AG04450 (cell line): ENCODE results near the gene CDC14B. TPM values are rescaled to one million over a fixed set of nuclear protein-coding genes. Genes with fewer than 3 reads are reported as not detected.

Source experiments
- CTCF ChIA-PET: fragments of 300-600, 350-600 bp; formaldehyde crosslinking; extraction: SDS; loops from one replicate; lab custom pipeline; 2022; ENCODE audit warnings: antibody characterized with exemption, inconsistent platforms; lab: Charles Lee
- POLR2A ChIA-PET: fragments of 350-600 bp; formaldehyde crosslinking; extraction: SDS; loops from one replicate; lab custom pipeline; 2021; ENCODE audit warnings: antibody characterized with exemption, inconsistent platforms; lab: Yijun Ruan, JAX
- DNase-seq: peaks from one replicate; pipeline ENCODE4 v3.0.0-alpha.2; 2011; ENCODE audit warnings: low read depth, low spot score
- H3K27ac ChIP-seq: one replicate; pipeline ENCODE4 v1.5.1; 2012; ENCODE audit warnings: low read depth, low read length, control low read depth
- H3K27me3 ChIP-seq: one replicate; pipeline ENCODE4 v1.6.0; 2012; ENCODE audit warnings: low read length; ENCODE audit not compliant: control insufficient read depth, insufficient read depth
- H3K4me3 ChIP-seq: 2 replicates; pipeline ENCODE4 v1.5.1; 2011; ENCODE audit warnings: mild to moderate bottlenecking, low read depth, low read length, control low read depth
- H3K9me3 ChIP-seq: 2 replicates; pipeline ENCODE4 v1.5.1; 2012; ENCODE audit warnings: low read length; ENCODE audit not compliant: control insufficient read depth, insufficient read depth
- polyA plus RNA-seq: library from polyadenylated mRNA; depleted of rRNA; stranded (reverse); fragments of >200 nt; gene quantifications from 2 replicates; pipeline ENCODE4 v1.2.3, GENCODE V29; 2011
- TF ChIP-seq, protein P1 (sequence below): IDR thresholded peaks from 2 replicates; pipeline ENCODE4 v1.5.1; 2011; ENCODE audit warnings: low read depth, low read length, control low read depth, inconsistent platforms

CDC14B gene
- polyA plus RNA-seq, 1 experiment, result 19.1 TPM

DNA sequence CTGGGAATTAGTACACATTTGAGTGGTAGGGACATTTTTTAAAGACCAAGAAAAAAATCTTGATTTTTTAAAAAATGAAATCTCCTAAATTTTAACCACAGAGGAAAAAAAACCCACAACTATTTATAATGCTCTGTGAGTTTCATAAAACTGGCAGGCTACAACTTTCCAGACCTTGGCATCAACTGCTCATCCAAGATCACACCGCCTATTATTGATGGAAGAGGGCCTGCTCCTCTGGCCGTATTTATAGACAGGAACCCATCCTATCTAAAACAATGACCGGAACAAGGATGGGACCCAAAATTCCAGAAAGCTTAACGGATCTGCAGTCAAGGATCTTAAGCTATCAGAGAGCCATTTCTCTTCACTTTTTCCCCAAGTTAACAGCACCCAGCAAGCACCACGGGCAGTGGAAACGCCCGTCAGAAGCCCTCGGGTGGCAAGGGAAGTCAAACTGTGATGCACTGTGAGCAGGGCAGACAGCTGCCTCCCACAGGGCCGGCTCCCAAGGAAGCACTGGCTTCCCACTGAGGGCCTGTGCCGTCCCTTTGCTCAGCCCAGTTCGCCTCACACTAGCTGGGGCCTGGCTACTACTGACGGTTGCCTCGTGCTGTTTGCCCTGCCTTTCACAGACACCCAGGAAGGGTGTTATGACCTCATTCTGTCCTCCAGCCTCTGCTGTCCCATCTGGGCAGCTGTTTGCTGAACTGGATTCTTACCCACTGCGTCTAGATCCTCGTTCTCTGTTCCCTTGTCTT lies 62.8 kb downstream of the CDC14B start:
- CTCF ChIA-PET, result interaction anchor here (1.2 kb wide), 1 partner anchor 110 kb away, joined by 3 read pairs; no protein-coding TSS in a partner anchor
- no peak for DNase-seq
- no peaks in the 10 kb centered on the region for H3K27me3 ChIP-seq
- TF ChIP-seq, protein P1, sequence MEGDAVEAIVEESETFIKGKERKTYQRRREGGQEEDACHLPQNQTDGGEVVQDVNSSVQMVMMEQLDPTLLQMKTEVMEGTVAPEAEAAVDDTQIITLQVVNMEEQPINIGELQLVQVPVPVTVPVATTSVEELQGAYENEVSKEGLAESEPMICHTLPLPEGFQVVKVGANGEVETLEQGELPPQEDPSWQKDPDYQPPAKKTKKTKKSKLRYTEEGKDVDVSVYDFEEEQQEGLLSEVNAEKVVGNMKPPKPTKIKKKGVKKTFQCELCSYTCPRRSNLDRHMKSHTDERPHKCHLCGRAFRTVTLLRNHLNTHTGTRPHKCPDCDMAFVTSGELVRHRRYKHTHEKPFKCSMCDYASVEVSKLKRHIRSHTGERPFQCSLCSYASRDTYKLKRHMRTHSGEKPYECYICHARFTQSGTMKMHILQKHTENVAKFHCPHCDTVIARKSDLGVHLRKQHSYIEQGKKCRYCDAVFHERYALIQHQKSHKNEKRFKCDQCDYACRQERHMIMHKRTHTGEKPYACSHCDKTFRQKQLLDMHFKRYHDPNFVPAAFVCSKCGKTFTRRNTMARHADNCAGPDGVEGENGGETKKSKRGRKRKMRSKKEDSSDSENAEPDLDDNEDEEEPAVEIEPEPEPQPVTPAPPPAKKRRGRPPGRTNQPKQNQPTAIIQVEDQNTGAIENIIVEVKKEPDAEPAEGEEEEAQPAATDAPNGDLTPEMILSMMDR, result no peak
- POLR2A ChIA-PET, result interaction anchor here (0.5 kb wide), 1 partner anchor 74 kb away, joined by 3 read pairs; no protein-coding TSS in a partner anchor
- no peak overlapping the region for H3K27ac ChIP-seq
- H3K9me3 ChIP-seq, result no peaks in the 10 kb centered on the region
- no peak overlapping the region for H3K4me3 ChIP-seq

DNA sequence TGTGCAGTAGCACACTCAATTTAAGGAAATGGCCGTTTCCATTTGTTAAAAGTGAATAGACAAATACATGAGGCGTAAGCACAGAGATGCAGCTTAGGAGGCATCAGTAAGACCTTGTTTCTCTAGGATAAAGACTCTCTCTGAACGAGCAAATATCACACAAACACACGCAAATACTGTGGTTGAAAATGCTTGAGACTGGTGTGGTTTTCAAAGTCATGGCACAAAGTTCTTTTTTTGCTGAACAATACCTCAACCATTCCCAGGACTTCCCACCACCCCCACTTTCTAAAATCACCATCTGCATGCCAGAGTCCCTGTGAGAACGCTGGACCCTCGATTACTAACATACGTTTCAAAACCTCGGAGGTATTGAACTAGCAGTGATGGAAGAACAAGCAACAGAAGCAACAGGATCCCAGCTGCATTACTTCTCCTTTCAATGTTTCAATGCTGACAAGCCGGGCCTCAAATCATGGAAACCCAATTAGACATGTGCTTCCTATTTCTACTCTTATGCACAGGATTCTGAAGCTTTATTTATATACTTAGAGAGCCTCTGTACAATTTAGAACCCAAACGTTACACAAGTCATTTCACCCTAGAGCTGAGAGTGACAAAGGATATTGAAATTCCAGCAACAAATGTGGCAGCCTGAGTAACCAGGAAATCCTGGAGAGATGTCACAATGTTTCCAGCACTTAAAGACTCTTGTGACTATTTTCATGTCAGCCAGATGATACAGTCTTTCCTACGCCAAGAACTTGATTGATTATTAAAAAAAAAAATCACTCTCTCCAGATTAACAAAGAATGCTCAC lies 63.9 kb downstream of the CDC14B start:
- no peak for DNase-seq
- Histone ChIP-seq H3K27ac (no peak overlapping the region), H3K4me3 (no peak overlapping the region), H3K9me3 (no peaks in the 10 kb centered on the region), H3K27me3 (no peaks in the 10 kb centered on the region)
- POLR2A ChIA-PET, result no interaction called here
- TF ChIP-seq, protein P1, result no peak
- CTCF ChIA-PET, result interaction anchor here (0.6 to 1.2 kb wide), 5 partner anchors 11 to 1385 kb away, joined by 3 to 6 read pairs (median 3); no protein-coding TSS in a partner anchor

DNA sequence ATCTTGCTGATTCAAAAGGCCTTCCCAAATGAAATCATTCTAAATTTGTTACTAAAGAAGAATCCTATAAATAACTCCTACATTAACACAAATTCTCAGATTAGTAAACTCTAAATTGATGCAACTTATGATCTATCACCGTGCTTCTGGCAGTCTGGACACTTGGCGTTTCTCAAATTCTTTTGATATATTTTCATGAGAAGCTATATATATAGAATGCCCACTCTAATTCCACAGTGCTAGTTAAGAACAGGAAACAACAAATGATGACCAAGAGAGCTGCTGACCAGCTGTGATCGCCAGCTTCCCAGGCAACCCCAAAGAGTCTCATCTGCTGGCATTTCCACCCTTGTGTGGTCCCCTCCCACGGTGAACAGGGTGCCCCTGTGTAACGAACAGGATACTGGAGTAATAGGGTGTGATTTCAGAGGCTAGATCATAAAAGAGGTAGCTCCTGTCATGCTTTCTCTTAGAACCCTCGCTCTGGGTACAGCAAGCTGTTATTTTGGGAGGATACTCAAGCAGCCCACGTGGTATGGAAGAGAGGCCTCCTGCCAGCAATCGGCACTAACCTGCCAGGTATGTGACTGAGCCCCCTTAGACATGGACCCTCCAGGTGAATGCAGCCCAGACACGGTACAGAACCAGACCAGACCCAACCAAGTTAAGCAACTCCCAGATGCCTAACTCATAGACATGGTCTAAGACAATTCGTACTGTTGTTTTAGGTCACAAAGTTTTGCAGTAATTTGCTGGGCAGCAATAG lies 64.7 kb downstream of the CDC14B start:
- TF ChIP-seq, protein P1, result no peak
- Histone ChIP-seq H3K27me3 (no peaks in the 10 kb centered on the region), H3K27ac (peak overlapping the region; percentile 69), H3K4me3 (no peak overlapping the region), H3K9me3 (no peaks in the 10 kb centered on the region)
- CTCF ChIA-PET, result interaction anchor here (0.6 to 1.0 kb wide), 4 partner anchors 12 to 1385 kb away, joined by 3 to 6 read pairs (median 3); no protein-coding TSS in a partner anchor
- POLR2A ChIA-PET, result no interaction called here
- no peak for DNase-seq

DNA sequence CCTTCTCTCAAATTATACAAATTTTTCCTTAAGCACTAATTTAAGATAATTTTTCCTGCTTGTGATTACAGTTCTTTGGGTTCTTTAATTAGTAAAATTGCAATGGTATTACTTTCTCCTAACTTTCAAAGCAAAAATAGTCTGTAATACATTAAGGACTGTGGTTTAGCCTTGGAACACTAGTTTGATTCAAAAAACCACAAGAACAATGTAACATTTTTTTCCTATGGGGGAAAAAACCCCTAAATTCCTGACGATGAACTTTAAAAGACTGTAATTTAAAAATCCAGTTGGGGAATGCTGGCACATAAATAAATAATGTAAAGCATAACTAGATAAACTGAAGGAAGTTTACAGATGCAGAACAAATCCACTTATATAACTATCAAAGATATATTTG lies 65.3 kb downstream of the CDC14B start:
- TF ChIP-seq, protein P1, result no peak
- Histone ChIP-seq H3K4me3 (no peak overlapping the region), H3K27me3 (no peaks in the 10 kb centered on the region), H3K9me3 (no peaks in the 10 kb centered on the region), H3K27ac (no peak overlapping the region)
- ChIA-PET POLR2A (no interaction called here), CTCF (interaction anchor here (1.0 kb wide), 1 partner anchor 12 kb away, joined by 6 read pairs; no protein-coding TSS in a partner anchor)
- no peak for DNase-seq
